ENCODE measurements around the gene MAP2K5. TPM values are rescaled to one million over a fixed set of nuclear protein-coding genes. Genes with fewer than 3 reads are reported as not detected.

Gene MAP2K5
- total RNA-seq, 1 experiment from 2014 or later, result 13.6 TPM

GRCh38 chr15:67761343-67761742 lies 218.8 kb downstream of the MAP2K5 start:
- no peaks in the 10 kb centered on the region for H3K36me3 Mint-ChIP-seq
- ATAC-seq (no peak), DNase-seq (ENCODE audit: low spot score) (no peak)
- peaks cover 9% of the 10 kb centered on the region for H3K4me1 Mint-ChIP-seq
- no peaks in the 10 kb centered on the region for H3K27me3 Mint-ChIP-seq (ENCODE audit: low read depth)
- H3K9me3 Mint-ChIP-seq, result no peaks in the 10 kb centered on the region
- ChIA-PET CTCF (no interaction called here), POLR2A (no interaction called here)
- H3K27ac Mint-ChIP-seq, result no peak overlapping the region
- H3K4me3 Mint-ChIP-seq, result no peak overlapping the region
- no peak for TF ChIP-seq ZBTB21 (CRISPR knock-in tag; IDR thresholded peaks at IDR 0.05; ENCODE audit: borderline replicate concordance)
- TF ChIP-seq CBFB (CRISPR knock-in tag; IDR thresholded peaks at IDR 0.05; ENCODE audit: low read depth), result no peak
- TF ChIP-seq ATF1 (CRISPR knock-in tag; IDR thresholded peaks at IDR 0.05), result no peak
- no peak for TF ChIP-seq ZSCAN18 (CRISPR knock-in tag; IDR thresholded peaks at IDR 0.05)
- no peak for TF ChIP-seq ZNF416 (CRISPR knock-in tag; IDR thresholded peaks at IDR 0.05)
- TF ChIP-seq ZMAT4 (CRISPR knock-in tag; IDR thresholded peaks at IDR 0.05), result no peak
- no peak for TF ChIP-seq RORB (CRISPR knock-in tag; IDR thresholded peaks at IDR 0.05)
- TF ChIP-seq GABPB1 (CRISPR knock-in tag; IDR thresholded peaks at IDR 0.05), result no peak
- TF ChIP-seq GTF2I (CRISPR knock-in tag; conservative IDR thresholded peaks at IDR 0.05), result no peak
- no peak for TF ChIP-seq CDX4 (CRISPR knock-in tag; IDR thresholded peaks at IDR 0.05; ENCODE audit: borderline replicate concordance)
- TF ChIP-seq ATF2 (CRISPR knock-in tag; IDR thresholded peaks at IDR 0.05; ENCODE audit: borderline replicate concordance, low read depth), result no peak
- TF ChIP-seq PREB (CRISPR knock-in tag; IDR thresholded peaks at IDR 0.05; ENCODE audit: borderline replicate concordance), result no peak
- no peak for TF ChIP-seq ATF6 (CRISPR knock-in tag; IDR thresholded peaks at IDR 0.05)
- TF ChIP-seq ESRRA (CRISPR knock-in tag; IDR thresholded peaks at IDR 0.05; ENCODE audit: borderline replicate concordance), result no peak
- TF ChIP-seq MLX (CRISPR knock-in tag; IDR thresholded peaks at IDR 0.05), result no peak
- TF ChIP-seq ZNF671 (CRISPR knock-in tag; IDR thresholded peaks at IDR 0.05), result no peak
- TF ChIP-seq ZNF512 (CRISPR knock-in tag; IDR thresholded peaks at IDR 0.05; ENCODE audit: borderline replicate concordance), result no peak
- TF ChIP-seq IRF1 (CRISPR knock-in tag; IDR thresholded peaks at IDR 0.05), result no peak
- no peak for TF ChIP-seq FOXK1 (CRISPR knock-in tag; IDR thresholded peaks at IDR 0.05)
- TF ChIP-seq CTCF (IDR thresholded peaks at IDR 0.05), result no peak

Measured in WTC11 (cell line).